IPS-18a (cell line): ENCODE results near the gene PLXNB2.

Source experiments
- H3K27ac ChIP-seq: one replicate; pipeline ENCODE4 v1.5.1; 2013; ENCODE audit warnings: low read length
- H3K27me3 ChIP-seq: one replicate; pipeline ENCODE4 v1.6.1; 2013; ENCODE audit warnings: mild to moderate bottlenecking, low read length; ENCODE audit not compliant: control insufficient read depth, insufficient read depth
- H3K36me3 ChIP-seq: one replicate; pipeline ENCODE4 v1.6.1; 2013; ENCODE audit warnings: low read depth, low read length; ENCODE audit not compliant: control insufficient read depth
- H3K4me1 ChIP-seq: one replicate; pipeline ENCODE4 v1.6.1; 2013; ENCODE audit warnings: low read depth, low read length; ENCODE audit not compliant: control insufficient read depth
- H3K4me3 ChIP-seq: one replicate; pipeline ENCODE4 v1.5.1; 2013; ENCODE audit warnings: low read length
- H3K9ac ChIP-seq: one replicate; pipeline ENCODE4 v1.6.1; 2013; ENCODE audit warnings: mild to moderate bottlenecking, low read length, moderate library complexity
- H3K9me3 ChIP-seq: one replicate; pipeline ENCODE4 v1.6.1; 2013; ENCODE audit warnings: low read depth, low read length; ENCODE audit not compliant: control insufficient read depth

PLXNB2 gene

DNA sequence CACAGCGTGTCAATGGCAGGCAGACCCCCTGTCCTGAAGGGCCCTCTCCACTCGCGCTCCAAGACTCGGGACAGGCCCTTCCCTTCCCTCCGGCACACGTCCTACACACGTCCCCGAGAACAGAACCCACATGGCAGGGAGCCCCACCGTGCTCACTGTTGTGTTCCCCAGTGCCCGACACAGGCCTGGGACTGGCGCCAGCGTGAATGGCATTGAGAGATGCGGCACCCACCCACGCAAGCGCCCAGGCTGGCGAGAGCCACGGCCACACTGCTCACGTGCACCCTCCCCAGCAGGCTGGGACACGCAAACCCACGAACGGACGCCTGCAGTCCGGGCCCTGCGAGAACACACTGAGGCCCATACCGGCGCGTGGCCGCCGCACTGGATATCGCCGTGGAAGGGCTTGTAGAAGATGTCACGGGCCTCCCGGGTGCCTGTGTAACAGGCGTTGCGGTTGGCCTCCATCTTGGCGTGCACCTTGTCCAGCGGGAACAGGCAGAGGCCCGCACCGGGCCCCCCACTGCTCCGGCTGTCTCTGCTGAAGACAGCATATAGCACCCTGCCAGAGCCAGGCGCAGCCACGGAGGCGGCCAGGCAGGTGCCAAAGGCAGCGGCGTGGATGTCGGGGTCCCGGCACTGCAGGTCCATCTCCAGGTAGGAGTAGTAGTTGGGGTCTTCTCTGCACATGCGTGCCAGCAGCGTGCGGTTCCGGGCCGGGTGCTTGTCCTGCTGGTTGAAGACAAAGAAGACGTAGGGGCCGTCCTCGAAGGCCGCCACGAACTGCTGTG lies 18.1 kb downstream of the PLXNB2 start:
- Histone ChIP-seq H3K36me3 (peaks cover 4% of the 10 kb centered on the region), H3K9ac (no peak overlapping the region)

DNA sequence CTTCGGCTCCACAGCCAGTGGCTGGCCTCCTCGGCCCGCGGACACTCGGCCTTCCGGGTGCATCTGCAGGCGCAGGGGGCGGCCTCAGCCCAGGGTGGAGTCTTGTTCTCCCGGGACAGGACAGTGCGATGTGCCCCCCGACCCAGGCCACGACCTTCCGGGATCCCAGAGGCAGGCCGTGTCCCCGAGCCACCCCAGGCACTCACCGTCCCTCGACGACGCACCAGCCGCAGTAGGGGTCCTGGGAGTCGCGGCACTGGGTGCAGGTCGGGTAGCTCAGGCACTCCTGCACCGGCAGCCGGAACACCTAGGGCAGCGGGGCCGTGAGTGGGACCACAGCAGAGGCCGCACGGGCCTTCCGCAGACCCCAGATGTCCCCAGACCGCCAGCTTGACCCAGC lies 19.7 kb downstream of the PLXNB2 start:
- peaks cover 4% of the 10 kb centered on the region for H3K4me1 ChIP-seq
- H3K27ac ChIP-seq = no peak overlapping the region
- no peak overlapping the region for H3K9ac ChIP-seq
- H3K4me3 ChIP-seq = no peak overlapping the region
- H3K36me3 ChIP-seq = peaks cover 4% of the 10 kb centered on the region
- H3K27me3 ChIP-seq = no peaks in the 10 kb centered on the region
- no peaks in the 10 kb centered on the region for H3K9me3 ChIP-seq

More for the DNA sequence above, 18.1 kb downstream of the PLXNB2 start:
- Histone ChIP-seq H3K9me3 (no peaks in the 10 kb centered on the region), H3K4me3 (no peak overlapping the region), H3K4me1 (peaks cover 17% of the 10 kb centered on the region), H3K27me3 (no peaks in the 10 kb centered on the region), H3K27ac (no peak overlapping the region)

DNA sequence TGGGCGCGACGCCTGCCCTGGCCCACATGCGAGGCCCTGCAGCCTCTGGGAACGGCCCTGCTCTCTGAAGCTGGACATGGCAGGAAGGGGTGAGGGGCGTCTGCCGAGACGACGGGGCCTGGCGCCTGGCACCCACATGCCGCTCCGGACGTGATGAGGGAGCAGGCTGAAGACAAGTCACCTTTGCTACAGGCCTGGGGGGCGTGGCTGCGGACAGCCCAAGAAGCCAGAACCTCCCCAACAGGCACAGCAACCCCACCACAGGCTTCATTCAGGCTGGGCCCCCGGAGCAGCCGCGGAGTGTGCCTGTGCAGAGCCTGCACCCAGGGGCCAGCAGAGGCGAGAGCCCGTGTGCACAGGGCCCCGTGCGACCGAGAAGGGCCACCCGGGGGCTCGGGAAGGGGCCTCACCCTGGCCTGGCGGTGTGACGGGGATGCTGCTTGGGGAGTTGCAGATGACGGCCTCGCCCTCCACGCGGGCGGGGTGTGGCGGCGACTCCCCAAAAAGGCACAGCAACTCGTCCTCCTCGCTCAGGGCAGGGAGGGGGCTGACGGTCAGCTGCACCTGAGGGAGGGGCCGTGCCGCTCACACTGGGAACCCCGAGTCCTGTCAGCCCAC lies 20.6 kb downstream of the PLXNB2 start:
- no peaks in the 10 kb centered on the region for H3K4me1 ChIP-seq
- no peak overlapping the region for H3K27ac ChIP-seq
- H3K9me3 ChIP-seq = no peaks in the 10 kb centered on the region
- H3K9ac ChIP-seq = no peak overlapping the region
- no peak overlapping the region for H3K4me3 ChIP-seq
- H3K36me3 ChIP-seq = peaks cover 8% of the 10 kb centered on the region
- H3K27me3 ChIP-seq = no peaks in the 10 kb centered on the region

DNA sequence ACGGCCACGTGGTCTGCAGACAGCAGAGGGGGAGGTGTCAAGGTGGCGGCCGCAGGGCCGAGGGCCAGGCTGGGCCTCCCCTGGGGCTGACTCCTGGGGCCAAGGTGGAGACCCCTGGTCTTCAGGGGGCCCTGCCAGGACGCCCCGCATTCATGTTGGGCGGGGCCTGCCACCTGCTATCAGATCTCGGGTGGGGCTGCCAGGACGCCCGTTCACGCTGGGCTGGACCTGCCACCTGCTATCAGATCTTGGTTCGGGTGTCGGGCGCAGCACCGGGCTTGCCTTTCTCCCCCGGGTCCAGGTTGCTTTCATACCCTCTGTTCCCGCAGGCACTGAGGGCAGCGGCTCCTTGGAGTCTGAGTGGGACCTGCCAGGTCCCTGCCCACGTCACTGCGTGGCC lies 21.2 kb downstream of the PLXNB2 start:
- Histone ChIP-seq H3K9me3 (no peaks in the 10 kb centered on the region), H3K9ac (no peak overlapping the region), H3K4me3 (no peak overlapping the region), H3K4me1 (no peaks in the 10 kb centered on the region), H3K27ac (no peak overlapping the region), H3K27me3 (no peaks in the 10 kb centered on the region), H3K36me3 (peaks cover 12% of the 10 kb centered on the region)

DNA sequence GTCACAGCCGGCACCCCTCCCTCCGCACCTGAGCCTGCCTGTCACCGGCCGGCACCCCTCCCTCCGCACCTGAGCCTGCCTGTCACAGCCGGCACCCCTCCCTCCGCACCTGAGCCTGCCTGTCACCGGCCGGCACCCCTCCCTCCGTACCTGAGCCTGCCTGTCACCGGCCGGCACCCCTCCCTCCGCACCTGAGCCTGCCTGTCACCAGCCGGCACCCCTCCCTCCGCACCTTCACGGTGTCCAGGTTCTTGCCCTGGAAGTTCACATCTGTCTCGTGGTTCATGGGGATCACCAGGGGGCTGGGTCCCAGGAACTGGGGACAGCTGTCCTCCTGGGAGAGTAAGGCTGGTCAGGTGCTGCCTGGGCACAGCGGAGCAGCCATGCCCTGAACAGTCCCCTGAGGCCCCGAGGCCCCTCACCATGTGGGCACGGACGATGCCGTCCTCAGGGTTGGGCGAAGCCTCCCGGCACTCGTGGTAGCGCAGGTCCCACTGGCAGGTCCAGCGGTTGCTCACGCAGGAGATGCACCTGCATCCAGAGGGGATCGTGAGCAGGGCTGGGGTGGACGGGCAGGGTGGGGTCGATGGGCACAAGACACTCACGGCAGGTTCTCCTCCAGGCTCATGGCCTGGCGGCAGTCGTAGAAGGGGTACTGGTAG lies 21.7 kb downstream of the PLXNB2 start:
- no peaks in the 10 kb centered on the region for H3K27me3 ChIP-seq
- no peak overlapping the region for H3K9ac ChIP-seq
- H3K27ac ChIP-seq = no peak overlapping the region
- H3K9me3 ChIP-seq = no peaks in the 10 kb centered on the region
- peaks cover 18% of the 10 kb centered on the region for H3K36me3 ChIP-seq
- no peaks in the 10 kb centered on the region for H3K4me1 ChIP-seq
- no peak overlapping the region for H3K4me3 ChIP-seq

DNA sequence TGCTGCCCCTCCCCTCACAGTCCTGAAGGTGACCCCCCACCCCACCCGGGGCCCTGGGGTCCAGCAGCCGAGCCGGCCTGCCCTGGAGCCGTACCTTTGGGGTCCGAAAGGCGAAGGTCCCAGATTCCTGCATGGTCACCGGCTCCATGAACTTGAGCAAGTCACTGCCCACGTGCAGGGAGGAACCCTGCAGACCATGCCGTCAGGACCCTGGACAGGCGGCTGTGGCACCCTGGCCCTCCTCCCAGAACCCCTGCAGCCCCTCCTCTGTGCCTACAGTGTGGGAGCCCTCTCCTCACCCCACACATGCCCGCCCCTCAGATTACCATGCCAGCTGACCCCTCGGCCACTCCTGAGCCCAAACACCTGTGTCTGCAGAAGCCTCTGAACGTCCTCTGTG lies 23.0 kb downstream of the PLXNB2 start:
- H3K4me3 ChIP-seq = no peak overlapping the region
- H3K4me1 ChIP-seq = no peaks in the 10 kb centered on the region
- peaks cover 21% of the 10 kb centered on the region for H3K36me3 ChIP-seq
- H3K9ac ChIP-seq = no peak overlapping the region
- H3K9me3 ChIP-seq = no peaks in the 10 kb centered on the region
- no peak overlapping the region for H3K27ac ChIP-seq
- no peaks in the 10 kb centered on the region for H3K27me3 ChIP-seq

DNA sequence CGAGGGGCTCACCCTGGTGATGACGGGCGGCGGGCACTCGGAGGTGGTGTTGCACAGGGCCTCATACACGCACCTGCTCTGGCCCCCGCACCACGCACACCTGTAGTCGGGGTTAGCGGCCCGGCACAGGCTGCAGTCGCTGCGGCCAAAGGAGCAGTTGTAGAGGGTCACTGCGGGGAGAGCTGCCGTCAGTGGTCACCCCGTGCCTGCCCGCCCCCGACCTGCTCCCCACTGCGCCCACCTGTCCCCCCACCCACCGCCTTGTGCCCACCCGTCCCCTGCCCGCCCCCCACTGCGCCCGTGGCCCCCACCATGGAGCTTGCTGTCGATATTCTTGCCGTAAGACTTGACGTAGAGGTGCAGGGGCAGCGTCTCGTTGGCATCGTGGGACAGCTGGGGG lies 23.6 kb downstream of the PLXNB2 start:
- H3K27me3 ChIP-seq = no peaks in the 10 kb centered on the region
- H3K36me3 ChIP-seq = peaks cover 25% of the 10 kb centered on the region
- H3K9ac ChIP-seq = no peak overlapping the region
- H3K4me1 ChIP-seq = no peaks in the 10 kb centered on the region
- H3K27ac ChIP-seq = no peak overlapping the region
- H3K4me3 ChIP-seq = no peak overlapping the region
- no peaks in the 10 kb centered on the region for H3K9me3 ChIP-seq

DNA sequence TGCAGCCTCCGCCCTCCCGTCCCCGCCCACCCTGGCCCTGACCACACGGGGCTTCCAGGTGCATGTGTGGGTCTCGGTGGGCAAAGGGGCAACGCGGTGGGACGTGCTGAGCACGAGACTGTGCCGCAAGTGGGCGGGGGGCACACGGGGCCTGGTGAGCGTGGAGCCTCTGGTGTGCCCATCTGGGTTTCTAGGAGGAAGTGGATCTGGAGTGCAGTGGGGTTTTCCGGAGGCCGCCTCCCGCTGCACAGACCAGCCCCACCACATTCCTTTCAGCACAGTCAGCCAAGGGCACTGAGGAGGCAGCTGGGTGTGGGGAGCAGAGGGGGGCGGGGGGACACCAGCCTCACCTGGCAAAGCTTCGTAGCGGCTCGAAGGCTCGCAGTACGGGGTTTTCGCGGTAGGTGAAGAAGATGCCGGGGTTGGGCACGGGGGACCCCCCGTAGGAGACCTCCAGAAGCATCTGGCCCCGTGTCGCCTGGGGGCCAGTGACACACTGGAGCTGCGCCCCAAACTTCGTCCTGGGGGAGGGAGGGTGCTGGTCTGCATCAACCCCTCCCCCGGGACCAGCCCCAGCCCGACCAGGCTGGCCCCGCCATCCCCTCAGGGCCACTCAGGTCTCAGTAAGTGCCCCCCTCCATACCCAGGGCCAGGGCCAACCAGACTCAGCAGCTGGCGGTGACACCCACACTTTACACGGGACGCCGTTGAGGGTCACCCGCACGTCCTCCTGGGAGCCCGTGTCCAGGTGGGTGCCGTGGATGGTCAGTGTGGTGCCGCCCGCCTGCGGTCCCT lies 24.9 kb downstream of the PLXNB2 start:
- no peak overlapping the region for H3K9ac ChIP-seq
- no peaks in the 10 kb centered on the region for H3K9me3 ChIP-seq
- no peaks in the 10 kb centered on the region for H3K4me1 ChIP-seq
- no peak overlapping the region for H3K4me3 ChIP-seq
- peaks cover 31% of the 10 kb centered on the region for H3K36me3 ChIP-seq
- H3K27me3 ChIP-seq = no peaks in the 10 kb centered on the region
- no peak overlapping the region for H3K27ac ChIP-seq

DNA sequence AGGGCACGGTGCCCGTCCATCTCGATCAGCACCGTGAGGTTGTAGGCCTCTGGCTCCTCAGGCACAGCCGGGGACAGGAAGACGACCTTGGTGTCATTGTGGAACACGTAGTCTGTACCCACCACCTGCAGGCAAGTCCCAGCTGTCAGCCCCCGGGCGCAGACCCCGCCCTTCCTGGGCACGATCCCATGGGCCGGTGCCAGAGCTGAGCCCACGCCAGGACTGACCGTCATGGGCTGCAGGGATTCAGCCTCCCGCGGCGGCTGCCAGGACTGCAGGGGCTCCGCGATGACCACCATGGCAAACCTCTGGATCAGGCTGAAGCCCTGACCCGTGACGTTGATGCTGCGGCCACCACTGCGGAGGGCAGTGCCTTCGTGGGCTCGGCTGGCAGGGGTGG lies 25.5 kb downstream of the PLXNB2 start:
- H3K4me1 ChIP-seq = no peaks in the 10 kb centered on the region
- no peak overlapping the region for H3K9ac ChIP-seq
- H3K27ac ChIP-seq = no peak overlapping the region
- H3K27me3 ChIP-seq = no peaks in the 10 kb centered on the region
- H3K9me3 ChIP-seq = no peaks in the 10 kb centered on the region
- H3K4me3 ChIP-seq = no peak overlapping the region
- H3K36me3 ChIP-seq = peaks cover 35% of the 10 kb centered on the region

DNA sequence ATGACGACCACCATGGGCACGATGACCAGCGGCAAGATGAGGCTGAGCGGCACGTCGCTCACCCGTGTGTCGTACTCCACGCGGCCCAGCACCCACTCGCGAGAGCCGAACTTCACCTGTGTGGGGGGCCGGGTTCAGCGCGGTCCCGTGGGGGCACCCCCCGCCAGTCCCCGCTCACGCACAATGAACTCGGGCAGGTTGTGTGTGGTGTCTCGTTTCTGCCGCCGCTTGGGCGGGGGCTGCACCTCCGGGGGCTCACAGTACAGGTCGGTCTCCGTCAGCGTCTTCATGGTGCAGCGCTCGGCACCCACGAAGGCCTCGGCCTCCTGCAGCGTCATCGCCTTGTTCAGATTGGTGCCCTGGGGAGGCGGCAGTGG lies 26.1 kb downstream of the PLXNB2 start:
- no peaks in the 10 kb centered on the region for H3K27me3 ChIP-seq
- peaks cover 39% of the 10 kb centered on the region for H3K36me3 ChIP-seq
- H3K27ac ChIP-seq = no peak overlapping the region

DNA sequence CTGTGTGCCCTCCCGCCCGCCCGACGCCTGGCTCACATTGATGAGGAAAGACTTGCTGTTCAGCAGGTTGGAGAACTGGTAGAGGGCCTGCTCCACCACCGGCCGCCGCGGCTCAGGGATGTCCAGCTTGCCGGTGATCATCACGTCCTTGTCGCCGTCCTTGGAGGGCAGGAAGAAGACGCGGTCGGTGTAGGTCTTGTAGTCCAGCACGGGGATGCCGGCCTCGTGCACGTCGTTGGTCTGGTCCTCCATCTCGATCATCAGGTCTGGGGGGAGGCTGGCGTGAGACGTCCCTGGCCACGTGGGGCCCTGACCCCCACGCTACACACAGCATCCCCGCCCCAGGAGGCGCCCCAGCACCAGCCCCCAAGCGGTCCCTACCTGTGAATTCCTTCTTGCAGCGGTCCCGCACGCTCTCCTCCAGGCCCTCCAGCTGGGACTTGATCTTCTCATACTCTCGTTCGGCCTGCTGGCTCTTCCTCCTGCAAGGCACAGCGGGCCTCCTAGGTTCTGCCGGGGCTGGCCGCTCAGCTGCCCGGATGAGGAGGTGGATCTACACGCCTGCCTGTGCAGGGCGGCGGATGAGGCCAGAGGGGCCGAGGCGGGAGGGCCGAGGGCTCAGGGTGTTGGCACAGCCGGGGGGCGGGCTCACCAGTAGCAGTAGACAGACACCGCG lies 26.6 kb downstream of the PLXNB2 start:
- no peaks in the 10 kb centered on the region for H3K4me1 ChIP-seq
- H3K27me3 ChIP-seq = no peaks in the 10 kb centered on the region
- no peaks in the 10 kb centered on the region for H3K9me3 ChIP-seq
- peaks cover 36% of the 10 kb centered on the region for H3K36me3 ChIP-seq
- H3K27ac ChIP-seq = no peak overlapping the region
- H3K9ac ChIP-seq = no peak overlapping the region
- H3K4me3 ChIP-seq = no peak overlapping the region

More for the DNA sequence above, 26.1 kb downstream of the PLXNB2 start:
- Histone ChIP-seq H3K9me3 (no peaks in the 10 kb centered on the region), H3K4me3 (no peak overlapping the region), H3K4me1 (no peaks in the 10 kb centered on the region), H3K9ac (no peak overlapping the region)
